Hematopoietic multipotent progenitor cell treated with erythropoietin and hydrocortisone succinate and interleukin-3 and kit ligand, for 15 days (in vitro differentiated cells): ENCODE measurements around the gene VN1R2.
"Not testable (repeated sequence)": the region's sequence is repeated elsewhere in the genome, so short reads cannot be mapped to it uniquely, and the experiment has no call there.

Experiments used
- DNase-seq: peaks from one replicate; pipeline ENCODE4 v3.0.0-alpha.2; 2015; ENCODE audit warnings: low spot score

VN1R2 gene, protein sequence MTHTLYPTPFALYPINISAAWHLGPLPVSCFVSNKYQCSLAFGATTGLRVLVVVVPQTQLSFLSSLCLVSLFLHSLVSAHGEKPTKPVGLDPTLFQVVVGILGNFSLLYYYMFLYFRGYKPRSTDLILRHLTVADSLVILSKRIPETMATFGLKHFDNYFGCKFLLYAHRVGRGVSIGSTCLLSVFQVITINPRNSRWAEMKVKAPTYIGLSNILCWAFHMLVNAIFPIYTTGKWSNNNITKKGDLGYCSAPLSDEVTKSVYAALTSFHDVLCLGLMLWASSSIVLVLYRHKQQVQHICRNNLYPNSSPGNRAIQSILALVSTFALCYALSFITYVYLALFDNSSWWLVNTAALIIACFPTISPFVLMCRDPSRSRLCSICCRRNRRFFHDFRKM

DNA sequence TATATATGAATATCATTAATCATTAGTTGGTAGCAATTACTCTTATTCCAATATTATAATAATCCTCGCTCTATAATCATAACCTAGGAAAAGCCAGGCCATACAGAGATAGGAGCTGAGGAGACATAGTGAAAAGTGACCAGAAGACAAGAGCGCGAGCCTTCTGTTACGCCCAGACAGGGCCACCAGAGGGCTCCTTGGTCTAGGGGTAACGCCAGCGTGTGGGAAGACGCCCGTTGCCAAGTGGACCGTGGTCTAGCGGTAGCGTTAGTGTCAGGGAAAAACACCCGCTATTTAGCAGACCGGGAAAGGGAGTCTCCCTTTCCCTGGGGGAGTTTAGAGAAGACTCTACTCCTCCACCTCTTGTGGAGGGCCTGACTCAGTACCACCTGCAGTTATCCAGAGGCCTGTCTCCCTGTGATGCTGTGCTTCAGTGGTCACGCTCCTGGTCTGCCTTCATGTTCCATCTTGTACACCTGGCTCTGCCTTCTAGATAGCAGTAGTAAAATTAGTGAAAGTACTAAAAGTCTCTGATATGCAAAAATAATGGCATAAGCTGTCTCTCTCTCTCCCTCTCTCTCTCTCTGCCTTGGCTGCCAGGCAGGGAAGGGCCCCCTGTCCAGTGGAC lies at the start of gene VN1R2:
Gene VN1R2 (plus strand): TSS at position 578 of the 628 bp plus-strand sequence. CDS start 84 bp downstream, outside the sequence.
- DNase-seq = not testable (repeated sequence)

DNA sequence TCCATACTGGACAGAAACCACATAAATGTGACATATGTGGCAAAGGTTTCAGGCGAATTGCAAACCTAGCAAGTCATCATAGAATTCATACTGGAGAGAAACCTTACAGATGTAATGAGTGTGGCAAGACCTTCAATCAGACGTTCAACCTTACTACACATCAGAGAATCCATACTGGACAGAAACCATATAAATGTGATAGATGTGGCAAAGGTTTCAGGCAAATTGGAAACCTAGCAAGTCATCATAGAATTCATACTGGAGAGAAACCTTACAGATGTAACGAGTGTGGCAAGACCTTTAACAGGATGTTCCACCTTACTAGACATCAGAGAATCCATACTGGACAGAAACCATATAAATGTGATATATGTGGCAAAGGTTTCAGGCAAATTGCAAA lies 46.5 kb upstream of the VN1R2 start:
- not testable (repeated sequence) for DNase-seq

DNA sequence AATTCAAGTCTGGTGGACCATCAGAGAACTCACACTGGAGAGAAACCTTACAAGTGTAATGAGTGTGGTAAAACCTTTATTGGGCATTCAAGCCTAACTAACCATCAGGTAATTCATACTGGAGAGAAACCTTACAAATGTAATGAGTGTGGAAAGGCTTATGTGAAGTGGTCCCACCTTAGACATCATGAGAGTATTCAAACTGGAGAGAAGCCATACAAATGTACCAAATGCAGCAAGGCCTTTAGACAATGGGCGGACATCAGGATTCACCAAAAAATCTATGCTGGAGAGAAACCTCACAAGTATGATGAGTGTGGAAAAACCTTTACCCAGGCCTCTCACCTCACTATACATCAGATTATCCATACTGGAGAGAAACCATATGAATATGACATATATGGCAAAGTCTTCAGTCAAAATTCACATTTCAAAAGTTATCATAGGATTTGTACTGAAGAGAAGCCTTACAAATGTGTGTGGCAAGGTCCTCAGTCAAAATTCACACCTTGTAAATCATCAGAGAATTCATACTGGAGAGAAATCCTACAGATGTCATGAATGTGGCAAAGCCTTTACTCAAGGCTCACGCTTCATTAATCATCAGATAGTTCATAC lies 45.3 kb upstream of the VN1R2 start:
- DNase-seq = no peak

DNA sequence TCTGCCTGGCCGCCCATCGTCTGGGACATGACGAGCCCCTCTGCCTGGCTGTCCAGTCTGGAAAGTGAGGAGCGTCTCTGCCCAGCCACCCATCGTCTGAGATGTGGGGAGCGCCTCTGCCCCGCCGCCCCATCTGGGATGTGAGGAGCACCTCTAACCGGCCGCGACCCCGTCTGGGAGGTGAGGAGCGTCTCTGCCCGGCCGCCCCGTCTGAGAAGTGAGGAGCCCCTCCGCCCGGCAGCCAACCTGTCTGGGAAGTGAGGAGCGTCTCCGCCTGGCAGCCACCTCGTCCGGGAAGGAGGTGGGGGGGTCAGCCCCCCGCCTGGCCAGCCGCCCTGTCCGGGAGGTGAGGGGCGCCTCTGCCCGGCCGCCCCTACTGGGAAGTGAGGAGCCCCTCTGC lies 35.4 kb upstream of the VN1R2 start:
- not testable (repeated sequence) for DNase-seq

DNA sequence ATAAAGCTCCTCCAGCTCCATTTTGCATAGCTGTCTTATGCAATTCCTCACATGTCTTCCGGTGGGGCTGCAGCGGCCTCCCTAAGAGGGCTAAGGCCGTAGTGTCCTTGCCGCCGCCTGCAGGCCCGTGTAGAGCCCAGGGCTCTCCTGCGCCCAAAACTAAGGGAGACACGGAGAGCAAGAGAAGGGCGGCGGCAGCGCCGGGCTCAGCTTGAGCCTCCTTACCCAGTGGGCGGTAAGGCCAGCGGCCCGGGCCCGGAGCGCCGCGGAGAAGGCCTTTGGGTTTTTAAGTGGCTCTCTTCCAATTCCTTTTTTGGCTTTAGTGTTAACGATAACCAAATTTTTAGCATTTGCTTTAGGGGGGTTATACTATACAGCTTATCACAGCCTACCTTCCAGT lies 33.5 kb upstream of the VN1R2 start:
- DNase-seq = no peak

DNA sequence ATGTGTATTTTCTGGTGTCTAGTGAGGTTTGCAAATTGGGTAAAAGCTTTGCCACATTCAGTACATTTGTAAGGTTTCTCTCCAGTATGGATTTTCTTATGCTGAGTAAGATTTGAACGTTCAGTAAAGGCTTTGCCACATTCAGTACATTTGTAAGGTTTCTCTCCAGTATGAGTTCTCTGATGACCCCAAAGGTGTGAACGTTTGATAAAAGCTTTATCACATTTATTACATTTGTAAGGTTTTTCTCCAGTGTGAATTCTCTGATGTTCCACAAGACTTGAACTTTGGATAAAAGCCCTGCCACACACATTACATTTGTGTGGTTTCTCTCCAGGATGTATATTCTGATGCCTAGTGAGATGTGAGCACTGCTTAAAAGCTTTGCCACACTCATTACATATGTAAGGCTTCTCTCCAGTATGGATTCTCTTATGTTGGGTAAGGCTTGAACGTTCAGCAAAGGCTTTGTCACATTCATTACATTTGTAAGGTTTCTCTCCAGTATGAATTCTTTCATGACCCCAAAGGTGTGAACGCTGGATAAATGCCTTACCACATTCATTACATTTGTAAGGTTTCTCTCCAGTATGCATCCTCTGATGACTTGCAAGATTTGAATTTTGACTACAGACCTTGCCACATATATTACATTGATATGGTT lies 20.8 kb upstream of the VN1R2 start:
- DNase-seq = no peak

DNA sequence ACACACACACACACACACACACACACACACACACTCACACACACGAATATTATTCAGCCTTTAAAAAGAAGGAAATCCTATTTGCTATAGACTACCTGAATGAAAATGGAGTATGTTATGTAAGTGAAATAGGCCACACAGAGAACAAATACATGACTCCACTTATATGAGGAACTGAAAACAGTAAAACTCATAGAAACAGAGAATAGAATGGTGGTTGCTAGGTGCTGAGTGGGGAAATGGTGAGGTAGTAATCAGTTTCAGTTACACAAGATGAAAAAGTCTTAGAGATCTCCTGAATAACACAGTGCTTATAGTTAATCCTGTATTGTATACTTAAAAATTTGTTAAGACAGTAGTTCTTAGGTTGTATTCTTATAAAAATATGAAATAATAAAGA lies 11.6 kb upstream of the VN1R2 start:
- no peak for DNase-seq

DNA sequence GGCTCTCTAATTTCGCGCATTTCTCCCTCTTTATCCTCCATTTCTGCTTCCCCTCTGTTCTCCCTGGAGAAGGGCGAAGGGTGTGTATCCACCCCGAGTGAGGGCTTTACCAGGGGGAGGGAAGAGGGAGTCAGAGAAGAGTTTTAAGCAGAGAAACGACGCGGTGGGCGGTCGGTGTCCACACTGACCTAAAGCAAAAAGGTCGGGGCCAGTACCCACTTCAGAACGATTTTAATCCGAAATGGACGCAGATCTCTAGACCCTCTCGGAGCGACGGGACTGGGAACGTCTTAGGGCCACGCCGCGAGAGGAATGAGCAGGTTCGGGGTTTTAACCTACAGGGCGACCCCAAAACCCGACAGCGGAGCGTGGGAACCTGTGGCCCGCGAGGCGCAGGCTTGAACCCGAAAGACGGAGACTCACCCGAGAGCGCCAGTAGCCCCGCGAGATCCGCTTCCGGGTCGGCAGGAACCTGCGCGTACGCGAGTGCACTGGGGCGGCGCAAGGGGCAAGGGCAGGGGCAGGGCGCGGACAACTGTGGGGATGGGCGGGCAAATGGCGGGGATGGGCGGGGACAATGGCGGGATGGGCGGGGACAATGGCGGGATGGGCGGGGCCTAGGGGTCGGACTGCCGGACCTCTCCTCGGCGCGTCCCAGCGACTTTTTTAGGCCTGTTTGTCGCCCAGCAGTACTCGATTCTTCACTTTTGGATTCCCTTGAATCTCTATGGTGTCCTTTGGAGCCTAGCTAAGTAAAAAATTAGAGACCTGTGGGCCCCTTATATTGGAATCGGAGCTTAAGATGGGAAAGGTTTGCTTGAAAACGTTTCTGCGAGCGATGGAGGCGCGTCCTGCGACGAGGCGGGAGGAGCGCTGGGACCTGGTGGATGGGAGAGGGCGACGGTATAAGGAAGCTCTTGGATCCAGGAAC lies 3.4 kb upstream of the VN1R2 start, which contains the start of gene ZNF677:
Gene ZNF677 (minus strand): TSS at position 463 of the 931 bp plus-strand sequence. CDS start 3,323 bp downstream, outside the sequence.
- peak; percentile 47 for DNase-seq

DNA sequence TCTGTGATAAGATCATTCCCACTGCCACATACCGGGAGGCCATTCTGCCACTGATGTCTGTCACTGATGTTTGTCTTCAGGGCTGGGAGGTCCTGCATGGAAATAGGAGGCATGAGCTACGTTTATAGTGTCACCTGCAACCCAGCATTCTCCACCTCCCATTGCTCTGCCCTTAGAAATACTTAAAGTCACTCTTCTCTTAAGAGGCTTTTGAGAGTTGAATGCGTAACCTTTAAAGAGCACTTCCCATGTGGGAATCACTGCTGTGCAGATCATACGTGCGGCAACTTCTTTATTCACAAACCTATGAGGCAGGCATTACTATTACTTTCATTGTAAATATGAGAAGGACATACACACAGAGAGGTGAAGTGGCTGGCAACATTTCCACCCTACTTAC lies 9.5 kb downstream of the VN1R2 start, which contains the start of gene VN1R4:
Gene VN1R4 (minus strand): TSS at position 101 of the 400 bp plus-strand sequence. CDS start 58 bp downstream, at position 43.
- DNase-seq = not testable (repeated sequence)

DNA sequence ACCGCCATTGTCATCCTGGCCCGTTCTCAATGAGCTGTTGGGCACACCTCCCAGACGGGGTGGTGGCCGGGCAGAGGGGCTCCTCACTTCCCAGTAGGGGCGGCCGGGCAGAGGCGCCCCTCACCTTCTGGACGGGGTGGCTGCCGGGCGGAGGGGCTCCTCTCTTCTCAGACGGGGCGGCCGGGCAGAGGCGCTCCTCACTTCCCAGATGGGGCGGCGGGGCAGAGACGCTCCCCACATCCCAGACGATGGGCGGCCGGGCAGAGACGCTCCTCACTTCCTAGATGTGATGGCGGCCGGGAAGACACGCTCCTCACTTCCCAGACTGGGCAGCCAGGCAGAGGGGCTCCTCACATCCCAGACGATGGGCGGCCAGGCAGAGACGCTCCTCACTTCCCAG lies 11.8 kb downstream of the VN1R2 start:
- DNase-seq = not testable (repeated sequence)

DNA sequence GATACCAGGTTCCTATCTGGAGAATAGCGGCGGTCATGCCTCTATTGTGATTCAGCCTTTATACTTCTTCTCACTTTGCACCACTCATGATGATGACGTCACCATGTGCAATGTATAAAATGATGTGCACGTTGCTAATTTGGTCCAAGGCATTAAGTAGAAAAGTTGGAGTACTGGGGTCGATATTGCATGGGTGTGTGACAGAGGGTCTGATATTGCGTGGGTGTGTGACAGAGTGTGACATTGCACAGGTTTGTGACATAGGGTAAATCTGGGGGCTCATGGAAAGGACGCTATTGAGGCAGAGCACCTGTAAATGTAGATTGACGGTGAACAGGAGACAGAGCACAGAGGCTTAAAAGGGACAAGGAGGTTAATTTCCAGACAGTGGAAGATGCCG lies 14.0 kb downstream of the VN1R2 start:
- no peak for DNase-seq

DNA sequence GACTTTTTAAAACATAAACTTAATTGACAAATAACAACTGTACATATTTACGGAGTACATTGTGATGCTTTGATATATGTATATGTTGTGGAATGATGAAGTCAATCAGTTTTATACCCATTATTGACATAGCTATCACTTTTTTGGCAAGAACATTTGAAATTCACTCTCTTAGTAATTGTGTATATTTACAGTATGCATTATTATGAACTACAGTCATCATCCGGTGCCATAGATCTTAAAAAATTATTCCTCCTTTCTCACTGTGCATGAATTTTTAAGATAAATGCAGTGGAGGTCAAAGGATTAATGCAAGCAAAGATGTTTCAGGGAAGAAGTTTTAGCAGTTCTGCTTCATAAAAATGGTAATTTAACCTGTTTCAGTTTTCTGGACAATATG lies 17.4 kb downstream of the VN1R2 start:
- no peak for DNase-seq

DNA sequence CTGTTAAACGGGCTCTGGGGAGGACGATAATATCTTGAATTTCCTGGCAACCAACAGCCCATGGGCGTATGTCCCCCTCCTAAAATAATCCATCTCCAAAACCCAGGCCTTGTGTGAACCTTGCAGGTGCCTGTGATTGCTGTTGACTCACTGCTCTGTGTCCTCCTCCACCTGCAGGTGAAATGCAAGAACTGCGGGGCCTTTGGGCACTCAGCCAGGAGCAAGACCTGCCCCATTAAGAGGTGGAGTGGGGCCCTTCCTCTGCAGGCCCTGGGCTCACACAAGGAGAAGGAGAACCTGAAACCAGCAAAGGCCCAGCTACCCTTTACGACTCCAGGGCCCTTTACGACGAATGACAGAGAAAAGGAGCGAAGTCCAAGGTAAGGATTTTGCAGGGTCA lies 23.9 kb downstream of the VN1R2 start:
- DNase-seq = not testable (repeated sequence)

DNA sequence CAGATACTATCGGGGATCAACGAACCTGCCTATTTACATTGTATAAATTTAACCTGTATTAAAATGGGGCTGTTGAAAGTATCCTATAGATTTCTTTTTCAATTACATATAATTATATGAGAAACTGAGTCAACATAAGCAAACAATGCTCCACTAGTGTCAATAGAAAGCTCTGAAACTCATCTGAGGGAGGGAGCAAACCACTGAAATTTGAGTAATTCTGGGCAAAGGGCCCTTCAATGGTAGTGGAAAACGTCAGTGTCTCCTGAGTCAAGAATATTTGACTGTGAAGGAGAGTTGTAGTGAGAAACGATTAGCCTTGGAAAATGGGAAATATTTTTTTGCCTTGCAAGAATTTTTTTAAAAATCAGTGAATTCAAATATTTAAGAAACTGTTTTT lies 27.0 kb downstream of the VN1R2 start:
- no peak for DNase-seq

DNA sequence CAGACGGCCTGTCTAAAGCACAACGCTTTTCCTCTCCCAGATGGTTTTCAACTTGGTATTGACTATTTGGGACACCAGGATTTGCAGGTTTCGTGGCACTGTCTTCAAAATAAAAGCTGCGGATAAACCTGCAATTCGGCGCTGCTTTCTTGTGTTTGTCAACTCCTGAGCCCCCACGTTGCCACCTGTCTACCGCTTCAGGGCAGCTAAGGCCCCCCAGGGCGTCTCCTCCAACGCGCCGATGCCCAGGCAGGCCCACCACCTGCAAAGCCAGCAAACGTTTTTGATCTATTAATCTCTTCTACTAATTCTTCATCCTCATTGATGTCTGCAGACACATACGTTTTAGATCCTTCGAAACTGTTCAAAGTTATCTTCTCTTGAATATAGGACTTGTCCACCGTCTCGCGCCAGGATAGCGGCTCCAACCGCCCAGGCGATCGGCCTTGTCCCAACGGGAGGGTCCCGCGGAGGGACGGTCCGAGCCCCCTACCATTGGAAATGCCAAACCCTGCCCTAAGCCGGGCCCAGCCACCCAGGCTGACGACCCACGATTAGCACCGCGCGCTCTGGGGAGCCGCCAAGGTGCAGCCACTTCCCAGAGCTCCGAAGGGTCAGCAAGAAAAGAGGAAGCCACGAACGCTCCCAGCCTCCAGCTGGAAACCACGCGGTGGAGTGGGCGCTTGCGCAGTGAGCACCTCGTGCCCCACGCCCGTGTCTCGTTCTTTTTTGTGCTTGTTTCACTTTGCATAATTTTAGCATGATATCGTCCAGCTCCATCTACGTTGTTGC lies 32.9 kb downstream of the VN1R2 start:
- DNase-seq = no peak

DNA sequence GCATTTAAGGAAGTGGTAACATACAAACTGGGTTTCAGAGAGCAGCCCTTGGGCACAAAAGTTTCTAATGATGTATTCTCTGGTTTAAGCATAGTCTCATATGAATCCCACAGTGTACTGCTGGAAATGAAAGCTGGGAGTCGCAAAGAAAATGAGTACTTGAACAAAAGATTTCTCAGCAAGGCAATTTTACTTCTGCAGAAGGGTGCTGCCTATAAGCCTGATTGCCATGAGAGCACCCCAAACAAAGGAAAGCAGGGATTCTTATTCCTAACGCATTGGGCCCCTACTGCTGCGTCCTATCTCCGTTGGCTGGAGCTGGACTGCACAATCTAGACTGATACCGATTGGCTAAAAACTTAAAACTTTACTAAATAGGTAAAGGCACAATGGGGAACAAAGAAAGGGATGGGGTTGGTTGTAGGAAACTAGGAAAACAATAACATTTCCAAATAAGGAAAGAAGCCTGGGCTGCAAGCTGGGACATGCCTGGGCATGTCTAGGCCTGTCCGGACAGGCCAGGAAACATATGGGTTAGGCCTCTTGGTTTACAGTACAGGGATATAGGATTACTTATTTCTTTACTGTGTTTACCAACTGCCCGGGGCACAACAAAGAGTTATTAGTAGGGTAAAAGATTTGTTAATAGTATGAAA lies 36.8 kb downstream of the VN1R2 start:
- no peak for DNase-seq

DNA sequence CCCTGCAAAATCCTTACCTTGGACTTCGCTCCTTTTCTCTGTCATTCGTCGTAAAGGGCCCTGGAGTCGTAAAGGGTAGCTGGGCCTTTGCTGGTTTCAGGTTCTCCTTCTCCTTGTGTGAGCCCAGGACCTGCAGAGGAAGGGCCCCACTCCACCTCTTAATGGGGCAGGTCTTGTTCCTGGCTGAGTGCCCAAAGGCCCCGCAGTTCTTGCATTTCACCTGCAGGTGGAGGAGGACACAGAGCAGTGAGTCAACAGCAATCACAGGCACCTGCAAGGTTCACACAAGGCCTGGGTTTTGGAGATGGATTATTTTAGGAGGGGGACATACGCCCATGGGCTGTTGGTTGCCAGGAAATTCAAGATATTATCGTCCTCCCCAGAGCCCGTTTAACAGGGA lies 43.2 kb downstream of the VN1R2 start:
- DNase-seq = not testable (repeated sequence)

DNA sequence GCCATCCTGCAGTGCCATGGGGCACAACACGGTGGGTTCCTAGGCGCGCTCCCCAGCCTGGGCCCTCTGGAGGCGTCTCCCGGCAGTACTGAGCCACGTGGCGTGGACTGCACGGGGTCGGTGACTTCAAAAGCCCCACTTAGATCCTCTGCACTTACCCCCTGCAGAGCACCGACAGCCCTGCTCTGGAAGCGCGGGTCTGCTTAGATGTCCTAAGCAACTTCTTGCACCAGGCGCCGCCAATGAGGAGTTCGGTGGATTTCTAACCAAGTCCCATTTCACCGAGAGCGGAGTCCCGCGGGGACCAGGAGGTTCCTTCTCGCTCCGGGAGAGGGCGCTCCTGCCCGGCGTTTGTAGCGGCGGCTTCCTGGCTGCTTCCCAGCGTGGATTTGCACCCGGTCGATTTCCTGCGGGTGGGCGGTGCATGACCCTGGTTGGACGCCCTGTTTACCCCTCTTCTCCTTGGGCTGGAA lies 50.3 kb downstream of the VN1R2 start:
- no peak for DNase-seq
